GM23338 (cell line): ENCODE measurements around the gene RELN. TPM values are rescaled to one million over a fixed set of nuclear protein-coding genes. Genes with fewer than 3 reads are reported as not detected.

ENCODE experiments used
- ATAC-seq: fragments of 200-7000 bp; cut with Tn5 transposase; 3 replicates; pipeline ENCODE4 v1.9.1; 2020
- DNase-seq: peaks from one replicate; pipeline ENCODE4 v3.0.0-alpha.2; 2015; ENCODE audit warnings: low spot score
- H2AFZ ChIP-seq: fragments of 200-600 bp; sonication (generic); 2 replicates; pipeline ENCODE4 v1.8.0; 2016; ENCODE audit warnings: antibody characterized with exemption, mild to moderate bottlenecking, moderate library complexity
- H3F3A ChIP-seq: fragments of 200-600 bp; sonication (generic); replicated peaks from 2 replicates; pipeline ENCODE4 v1.8.0; 2017; ENCODE audit warnings: antibody characterized with exemption, mixed run types, low read depth
- H3K27ac ChIP-seq: fragments of 200-600 bp; sonication (generic); 2 replicates; pipeline ENCODE4 v1.6.1; 2016; ENCODE audit warnings: low read depth
- H3K27me3 ChIP-seq: fragments of 200-600 bp; sonication (generic); 2 replicates; pipeline ENCODE4 v1.8.0; 2016; ENCODE audit warnings: mild to moderate bottlenecking, mixed run types, moderate library complexity; ENCODE audit not compliant: insufficient read depth
- H3K36me3 ChIP-seq: fragments of 200-600 bp; sonication (generic); 2 replicates; pipeline ENCODE4 v1.8.0; 2016; ENCODE audit warnings: mild to moderate bottlenecking; ENCODE audit not compliant: insufficient read depth
- H3K4me1 ChIP-seq: fragments of 200-600 bp; sonication (generic); 2 replicates; pipeline ENCODE4 v1.8.0; 2016; ENCODE audit warnings: mild to moderate bottlenecking, moderate library complexity; ENCODE audit not compliant: insufficient read depth
- H3K4me2 ChIP-seq: fragments of 200-600 bp; sonication (generic); 2 replicates; pipeline ENCODE4 v1.7.1; 2017; ENCODE audit warnings: mixed run types
- H3K4me3 ChIP-seq: fragments of 200-600 bp; sonication (generic); 2 replicates; pipeline ENCODE4 v1.6.1; 2016; ENCODE audit warnings: mixed run types
- H3K79me2 ChIP-seq: fragments of 200-600 bp; sonication (generic); replicated peaks from 2 replicates; pipeline ENCODE4 v1.8.0; 2017; ENCODE audit warnings: mild to moderate bottlenecking; ENCODE audit not compliant: insufficient read depth
- H3K9me2 ChIP-seq: fragments of 200-600 bp; sonication (generic); 2 replicates; pipeline ENCODE4 v1.8.0; 2017; ENCODE audit not compliant: insufficient read depth
- H4K20me1 ChIP-seq: fragments of 200-600 bp; sonication (generic); replicated peaks from 2 replicates; pipeline ENCODE4 v1.8.0; 2017; ENCODE audit warnings: mild to moderate bottlenecking; ENCODE audit not compliant: insufficient read depth
- H3K27ac Mint-ChIP-seq: 2 replicates; pipeline ENCODE4 v1.8.0; 2020; ENCODE audit warnings: inconsistent platforms, mild to moderate bottlenecking, moderate library complexity, mixed read lengths
- H3K27me3 Mint-ChIP-seq: 3 replicates; pipeline ENCODE4 v1.8.0; 2022; ENCODE audit warnings: low read depth, mild to moderate bottlenecking, moderate library complexity, mixed read lengths, inconsistent platforms; ENCODE audit not compliant: insufficient read depth, poor library complexity
- H3K36me3 Mint-ChIP-seq: 3 replicates; pipeline ENCODE4 v1.8.0; 2021; ENCODE audit warnings: low read depth, mild to moderate bottlenecking, inconsistent platforms, moderate library complexity, mixed read lengths
- H3K4me1 Mint-ChIP-seq: 3 replicates; pipeline ENCODE4 v1.8.0; 2020; ENCODE audit warnings: mild to moderate bottlenecking, inconsistent platforms, mixed read lengths
- H3K4me3 Mint-ChIP-seq: 3 replicates; pipeline ENCODE4 v1.8.0; 2021; ENCODE audit warnings: moderate library complexity, mild to moderate bottlenecking, inconsistent platforms, mixed read lengths
- H3K9me3 Mint-ChIP-seq: 3 replicates; pipeline ENCODE4 v1.8.0; 2020; ENCODE audit warnings: moderate library complexity, mild to moderate bottlenecking, inconsistent platforms, mixed read lengths
- CREB1 ChIP-seq: fragments of 250-450 bp; sonication (Bioruptor Pico); IDR thresholded peaks from 2 replicates; pipeline ENCODE4 v1.5.0; 2020; ENCODE audit warnings: low read depth, mild to moderate bottlenecking, moderate library complexity
- EZH2 ChIP-seq: fragments of 200-600 bp; sonication (generic); IDR thresholded peaks from one replicate; pipeline ENCODE4 v1.8.0; 2017; ENCODE audit warnings: antibody characterized with exemption, mild to moderate bottlenecking, low read depth; ENCODE audit not compliant: unreplicated experiment
- EZH2phosphoT487 ChIP-seq: fragments of 200-600 bp; sonication (generic); IDR thresholded peaks from one replicate; pipeline ENCODE4 v1.8.1; 2018; ENCODE audit warnings: antibody characterized with exemption; ENCODE audit not compliant: unreplicated experiment
- JUNB ChIP-seq: IDR thresholded peaks from one replicate; pipeline ENCODE4 v1.6.1; 2016; ENCODE audit warnings: antibody characterized with exemption; ENCODE audit not compliant: unreplicated experiment
- NANOG ChIP-seq: IDR thresholded peaks from 2 replicates; pipeline ENCODE4 v1.6.1; 2016; ENCODE audit warnings: antibody characterized with exemption, borderline replicate concordance
- POLR2AphosphoS5 ChIP-seq: IDR thresholded peaks from 2 replicates; pipeline ENCODE4 v1.6.1; 2016; ENCODE audit warnings: antibody characterized with exemption, low read depth
- REST ChIP-seq: IDR thresholded peaks from one replicate; pipeline ENCODE4 v1.6.1; 2018; ENCODE audit warnings: antibody characterized with exemption; ENCODE audit not compliant: unreplicated experiment
- STAT1 ChIP-seq: IDR thresholded peaks from one replicate; pipeline ENCODE4 v1.6.1; 2016; ENCODE audit warnings: antibody characterized with exemption; ENCODE audit not compliant: unreplicated experiment
- ZNF114 ChIP-seq: fragments of 250-450 bp; sonication (Bioruptor Pico); IDR thresholded peaks from 2 replicates; pipeline ENCODE4 v1.5.0; 2020; ENCODE audit warnings: mild to moderate bottlenecking, moderate library complexity
- ZNF331 ChIP-seq: fragments of 250-450 bp; sonication (Bioruptor Pico); IDR thresholded peaks from 2 replicates; pipeline ENCODE4 v1.5.0; 2020; ENCODE audit warnings: low read depth, mild to moderate bottlenecking, moderate library complexity
- ZNF462 ChIP-seq: fragments of 250-450 bp; sonication (Bioruptor Pico); IDR thresholded peaks from 2 replicates; pipeline ENCODE4 v1.5.0; 2020; ENCODE audit warnings: mild to moderate bottlenecking, moderate library complexity
- polyA plus RNA-seq: library from polyadenylated mRNA; unstranded; fragments of >200 nt; fragmentation: Nextera tagmentation; extraction: Ambion mirVana; gene quantifications from 2 replicates; pipeline ENCODE4 v1.2.1, GENCODE V29; 2016
- total RNA-seq: library from RNA; depleted of rRNA; stranded (reverse); fragments of >200 nt; shearing (Covaris generic); gene quantifications from 2 replicates; pipeline ENCODE4 v1.2.3, GENCODE V29; 2014
- TF ChIP-seq, protein P1 (sequence below): IDR thresholded peaks from 2 replicates; pipeline ENCODE4 v1.6.1; 2016; ENCODE audit warnings: antibody characterized with exemption

Gene RELN
- total and polyA plus RNA-seq, 2 experiments from 2014 or later: 0.10 to 0.76 TPM

DNA sequence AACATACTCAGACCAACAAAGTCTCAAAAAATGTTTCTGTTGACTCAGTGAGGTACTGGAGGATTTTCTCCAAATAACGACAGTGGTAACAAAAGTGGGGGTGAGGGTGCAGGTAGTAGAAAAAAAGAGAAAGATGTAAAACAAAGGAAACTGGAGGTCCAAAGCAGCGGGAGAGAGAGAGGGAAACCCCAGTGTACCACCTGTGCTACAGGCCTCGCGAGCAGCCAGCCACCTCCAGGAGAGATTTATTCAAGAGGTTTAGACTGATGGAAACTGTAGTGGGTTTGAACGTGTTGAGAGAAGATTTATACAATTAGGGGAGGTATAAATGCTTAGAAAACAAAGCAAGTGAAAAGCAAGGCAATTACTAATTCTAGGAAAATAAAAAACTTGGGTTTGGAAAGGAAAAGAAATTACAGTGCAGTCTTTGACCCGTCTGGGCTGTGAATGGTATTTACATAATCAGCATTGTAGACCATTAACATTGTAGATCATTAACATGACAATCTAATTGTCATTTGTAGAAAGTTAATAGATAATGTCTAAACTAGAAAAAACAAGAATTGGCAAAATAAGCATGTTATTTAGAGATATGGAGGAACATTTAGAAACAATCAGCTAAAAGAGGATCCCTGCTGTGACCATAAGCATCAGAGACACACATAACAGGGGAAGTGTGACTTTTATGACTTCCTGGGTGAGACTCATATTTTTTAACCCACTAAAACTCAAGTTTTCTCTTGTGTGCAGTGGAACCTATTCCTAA, 180.0 kb downstream of the RELN start (continued):
- TF ChIP-seq, protein P1, sequence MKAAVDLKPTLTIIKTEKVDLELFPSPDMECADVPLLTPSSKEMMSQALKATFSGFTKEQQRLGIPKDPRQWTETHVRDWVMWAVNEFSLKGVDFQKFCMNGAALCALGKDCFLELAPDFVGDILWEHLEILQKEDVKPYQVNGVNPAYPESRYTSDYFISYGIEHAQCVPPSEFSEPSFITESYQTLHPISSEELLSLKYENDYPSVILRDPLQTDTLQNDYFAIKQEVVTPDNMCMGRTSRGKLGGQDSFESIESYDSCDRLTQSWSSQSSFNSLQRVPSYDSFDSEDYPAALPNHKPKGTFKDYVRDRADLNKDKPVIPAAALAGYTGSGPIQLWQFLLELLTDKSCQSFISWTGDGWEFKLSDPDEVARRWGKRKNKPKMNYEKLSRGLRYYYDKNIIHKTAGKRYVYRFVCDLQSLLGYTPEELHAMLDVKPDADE: no peak

DNA sequence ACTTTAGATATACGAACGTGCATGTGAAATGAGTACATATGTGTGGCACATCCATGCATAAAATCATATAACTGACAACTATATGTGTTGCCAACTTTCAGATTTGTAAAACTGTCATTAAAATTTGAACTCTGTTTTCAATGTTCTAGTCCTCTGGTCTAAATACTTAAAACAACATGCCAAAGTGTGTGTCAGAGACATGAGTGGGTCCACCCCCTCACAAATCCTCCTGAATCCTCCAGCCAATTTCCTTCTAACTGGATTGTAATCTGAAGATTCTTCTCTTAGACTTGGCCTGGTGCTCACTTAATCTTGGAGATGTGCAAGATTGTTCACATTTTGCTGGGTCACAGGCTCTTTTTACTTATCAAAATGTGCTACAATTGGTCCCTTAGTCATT, 184.1 kb downstream of the RELN start:
- DNase-seq: no peak
- Histone ChIP-seq H3K27me3 (no peaks in the 10 kb centered on the region), H3K4me2 (no peak overlapping the region), H3F3A (no peaks in the 10 kb centered on the region), H4K20me1 (no peaks in the 10 kb centered on the region; the same call in 1 of the 2 replicates), H2AFZ (0 out of 2 replicates have a peak overlapping the region, but pooled peaks have one; percentile 28), H3K79me2 (no peaks in the 10 kb centered on the region), H3K36me3 (no peaks in the 10 kb centered on the region), H3K27ac (no peak overlapping the region), H3K4me3 (no peak overlapping the region), H3K9me2 (no peaks in the 10 kb centered on the region), H3K4me1 (peaks cover 13% of the 10 kb centered on the region)
- Mint-ChIP-seq H3K27ac (no peak overlapping the region), H3K27me3 (no peaks in the 10 kb centered on the region), H3K4me3 (no peak overlapping the region), H3K9me3 (0 out of 3 replicates have a peak, but pooled peaks cover 2% of the 10 kb centered on the region), H3K36me3 (no peaks in the 10 kb centered on the region), H3K4me1 (peaks cover 25% of the 10 kb centered on the region)
- no peak for ATAC-seq
- TF ChIP-seq ZNF462 (CRISPR knock-in tag): no peak
- no peak for TF ChIP-seq NANOG
- no peak for TF ChIP-seq STAT1
- no peak for TF ChIP-seq JUNB
- TF ChIP-seq, protein P1: no peak
- TF ChIP-seq POLR2AphosphoS5: no peak
- no peak for TF ChIP-seq REST
- no peak for TF ChIP-seq ZNF331 (CRISPR knock-in tag)
- no peak for TF ChIP-seq ZNF114 (CRISPR knock-in tag)
- no peak for TF ChIP-seq EZH2phosphoT487
- no peak for TF ChIP-seq CREB1 (CRISPR knock-in tag)
- no peak for TF ChIP-seq EZH2
